Measurements from ENCODE around the gene GARIN5A. TPM values are rescaled to one million over a fixed set of nuclear protein-coding genes. Genes with fewer than 3 reads are reported as not detected.

The GARIN5A gene
- total and polyA plus RNA-seq, 2 of the 8 experiments (the other 6 are each of a cell fraction or from before 2014, with no cell fraction given) = 9.1 to 18.5 TPM

DNA sequence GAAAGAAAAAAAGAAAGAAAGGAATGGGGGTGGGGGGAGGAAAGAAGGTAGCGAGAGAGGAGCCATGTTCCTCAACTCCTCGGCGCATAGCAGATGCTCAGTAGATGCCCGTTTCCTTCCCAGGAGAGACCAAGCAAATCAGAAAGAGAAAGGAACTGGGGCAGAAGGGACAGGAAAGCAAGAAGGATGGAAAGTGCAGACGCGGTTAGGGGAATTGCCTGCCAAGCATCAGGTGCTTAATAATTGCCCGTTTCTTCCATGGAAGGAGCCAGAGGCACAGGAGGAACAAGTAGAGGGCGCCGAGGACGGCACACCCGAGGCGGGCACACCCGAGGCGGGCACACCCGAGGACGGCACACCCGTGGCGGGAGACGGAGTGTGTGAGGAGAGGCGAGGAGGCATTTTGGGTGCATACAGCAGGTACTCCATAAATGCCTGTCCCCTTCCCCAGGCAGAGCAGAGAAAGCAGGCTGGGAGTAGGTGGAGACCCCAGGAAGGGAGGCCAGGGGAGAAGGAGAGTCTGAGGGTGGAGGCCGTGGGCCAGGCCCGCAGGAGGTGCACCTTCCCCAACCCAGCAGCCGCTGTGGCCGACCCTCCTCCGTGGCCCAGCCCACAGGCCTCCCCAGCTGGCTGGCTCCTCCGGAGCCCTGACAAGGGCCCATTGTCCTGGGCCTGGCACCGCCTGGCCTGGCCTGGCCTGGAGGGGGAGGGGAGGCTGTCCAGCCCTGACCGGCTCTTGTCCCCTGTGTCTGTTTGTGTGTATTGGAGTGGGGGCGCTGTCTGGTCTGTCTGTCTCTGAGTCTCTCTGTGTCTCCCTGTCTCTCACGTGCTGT is 19.8 kb upstream of the GARIN5A start:
- peak overlapping the region; percentile 14; the same call in 1 of the 2 replicates for H2BK12ac ChIP-seq (ENCODE audit: low read depth, low read length)
- H3K9ac ChIP-seq (replicated peaks in 1 of 4; ENCODE audit: extremely low read depth in 1 of 4, low read depth in 3 of 4, low read length in 3 of 4) = no peak overlapping the region
- no peaks in the 10 kb centered on the region for H3K79me1 ChIP-seq (ENCODE audit: low read depth, low read length)
- no peak overlapping the region for H3K18ac ChIP-seq (ENCODE audit: extremely low read depth, low read length)
- H3K4ac ChIP-seq (replicated peaks; ENCODE audit: insufficient read length, low read depth, low read length) = no peak overlapping the region
- peaks cover 0 to 13% (median 5%) of the 10 kb centered on the region in 4 experiments; a peak in 5 of 7 replicates for H3K4me1 ChIP-seq (replicated peaks in 1 of 4; ENCODE audit: control insufficient read depth in 3 of 4, insufficient read depth in 4 of 4, low read length in 3 of 4)
- no peak for FAIRE-seq
- H3K23ac ChIP-seq (ENCODE audit: insufficient read length) = no peak overlapping the region
- ChIA-PET POLR2A (ENCODE audit: partially characterized antibody) (interaction anchor here (1.0 to 1.9 kb wide), 3 partner anchors 8 to 19 kb away, joined by 3 to 5 read pairs (median 4); no protein-coding TSS in a partner anchor), CTCF (ENCODE audit: partially characterized antibody) (interaction anchor here (0.6 to 2.5 kb wide), 8 partner anchors 9 to 248 kb away, joined by 3 to 12 read pairs (median 4); no protein-coding TSS in a partner anchor)
- WGBS, 2 experiments (ENCODE audit: extremely low coverage in 1 of 2, insufficient coverage in 1 of 2, insufficient read length in 1 of 2, insufficient replicate concordance in 2 of 2, low coverage in 1 of 2, low lambda C conversion rate in 2 of 2, missing lambda C conversion rate in 1 of 2) = 78% methylated on average over 27 of the region's 30 CpGs; no CpG with 5 or more reads in 1 of the 2 experiments
- no peaks in the 10 kb centered on the region for H3K36me3 ChIP-seq (ENCODE audit: control insufficient read depth in 2 of 4, insufficient read depth in 4 of 4, low read length in 3 of 4)
- no peak overlapping the region for H4K8ac ChIP-seq (ENCODE audit: extremely low read depth, insufficient read depth, low read length)
- no peak overlapping the region for H2BK15ac ChIP-seq (ENCODE audit: low read length)
- H4K20me1 ChIP-seq (replicated peaks in 1 of 2; ENCODE audit: control insufficient read depth in 1 of 2, insufficient read depth in 2 of 2, low read length in 2 of 2) = no peaks in the 10 kb centered on the region
- no peak overlapping the region for H3K14ac ChIP-seq (ENCODE audit: insufficient read length)
- no peak overlapping the region for H4K91ac ChIP-seq (replicated peaks; ENCODE audit: insufficient read length, low read length)
- no peak overlapping the region for H2AK5ac ChIP-seq (ENCODE audit: low read depth, low read length)
- no peak overlapping the region; the same call in 1 of the 2 replicates for H2BK5ac ChIP-seq (ENCODE audit: low read depth, low read length)
- H3K9me3 ChIP-seq (ENCODE audit: insufficient read depth in 2 of 2, low read depth in 1 of 2, low read length in 1 of 2) = no peaks in the 10 kb centered on the region
- peaks cover 4% of the 10 kb centered on the region; the same call in 1 of the 2 replicates for H3K23me2 ChIP-seq (ENCODE audit: low read depth, low read length)
- no peak overlapping the region for H3K27ac ChIP-seq (ENCODE audit: low read depth, low read length)
- no peaks in the 10 kb centered on the region for H3K79me2 ChIP-seq (ENCODE audit: control insufficient read depth in 1 of 2, insufficient read depth in 2 of 2, low read length in 2 of 2)
- no peak overlapping the region for H3K4me2 ChIP-seq (ENCODE audit: insufficient read depth in 1 of 2, low read depth in 2 of 2, low read length in 2 of 2)
- H3K4me3 ChIP-seq (ENCODE audit: extremely low read depth in 1 of 4, insufficient read depth in 2 of 4, low read depth in 3 of 4, low read length in 4 of 4) = no peak overlapping the region
- H4K5ac ChIP-seq (ENCODE audit: insufficient read length, low read depth, low read length) = no peak overlapping the region
- no peak overlapping the region for H2AFZ ChIP-seq (ENCODE audit: low read length)
- peaks cover 8 to 67% (median 62%) of the 10 kb centered on the region in 4 experiments for H3K27me3 ChIP-seq (replicated peaks in 1 of 4; ENCODE audit: control insufficient read depth in 3 of 4, extremely low read depth in 1 of 4, insufficient read depth in 3 of 4, low read length in 3 of 4)
- no peak overlapping the region for H3K56ac ChIP-seq (replicated peaks; ENCODE audit: insufficient read length, low read depth, low read length)
- no peak overlapping the region for H2BK20ac ChIP-seq (ENCODE audit: low read length)
- no peak for DNase-seq (ENCODE audit: low read depth in 1 of 2, low spot score in 2 of 2)
- no peak overlapping the region for H2BK120ac ChIP-seq (replicated peaks; ENCODE audit: low read depth, low read length)
- TF ChIP-seq RNF2 (IDR thresholded peaks at IDR 0.05; ENCODE audit: borderline replicate concordance, low read depth, low read length, missing control alignments, poor library complexity, severe bottlenecking) (no peak), YY1 (IDR thresholded peaks at IDR 0.05; ENCODE audit: low read depth, low read length) (no peak), ZNF274 (IDR thresholded peaks at IDR 0.05; ENCODE audit: borderline replicate concordance, extremely low read depth, low read length) (no peak), EGR1 (IDR thresholded peaks at IDR 0.05; ENCODE audit: borderline replicate concordance, low read depth, low read length) (no peak), TEAD4 (IDR thresholded peaks at IDR 0.05; ENCODE audit: low read depth, low read length) (no peak), CBX8 (IDR thresholded peaks at IDR 0.05; ENCODE audit: borderline replicate concordance, low read depth, low read length) (no peak), SRF (IDR thresholded peaks at IDR 0.05; ENCODE audit: low read depth, low read length) (no peak), POLR2A (IDR thresholded peaks at IDR 0.05; ENCODE audit: control extremely low read depth in 1 of 2, low read depth in 2 of 2, low read length in 2 of 2) (no peak)
- TF ChIP-seq, protein P1, sequence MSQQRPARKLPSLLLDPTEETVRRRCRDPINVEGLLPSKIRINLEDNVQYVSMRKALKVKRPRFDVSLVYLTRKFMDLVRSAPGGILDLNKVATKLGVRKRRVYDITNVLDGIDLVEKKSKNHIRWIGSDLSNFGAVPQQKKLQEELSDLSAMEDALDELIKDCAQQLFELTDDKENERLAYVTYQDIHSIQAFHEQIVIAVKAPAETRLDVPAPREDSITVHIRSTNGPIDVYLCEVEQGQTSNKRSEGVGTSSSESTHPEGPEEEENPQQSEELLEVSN (IDR thresholded peaks at IDR 0.05) = no peak
